ENCODE results near the gene STRIP1.

Gene STRIP1

DNA sequence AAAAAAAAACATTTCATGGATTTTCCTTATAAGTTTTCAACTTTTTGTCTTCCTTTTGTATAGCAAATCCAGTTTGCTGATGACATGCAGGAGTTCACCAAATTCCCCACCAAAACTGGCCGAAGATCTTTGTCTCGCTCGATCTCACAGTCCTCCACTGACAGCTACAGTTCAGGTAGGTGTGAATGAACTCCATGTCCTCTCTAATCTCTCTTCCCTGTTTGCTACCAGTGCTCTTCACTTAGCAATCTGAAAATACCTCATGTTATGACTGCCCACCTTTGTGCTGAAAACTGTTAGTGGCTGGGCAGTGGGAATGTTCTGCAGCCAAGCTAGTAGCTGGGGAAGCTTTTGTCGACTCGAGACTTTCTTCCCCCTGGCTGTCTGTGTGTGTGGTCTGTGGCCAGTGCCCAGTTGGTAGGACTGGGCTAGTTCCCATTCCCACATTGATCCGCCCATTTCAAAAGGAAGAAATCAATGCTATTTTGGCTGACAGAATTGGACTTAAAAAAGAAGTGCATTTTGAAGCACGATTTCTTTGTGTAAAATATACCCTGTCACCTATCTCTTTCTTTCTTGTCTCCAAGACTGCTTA is 25.4 kb upstream of the STRIP1 start:
- Histone ChIP-seq H3K23ac (ENCODE audit: low read length in 2 of 2) (no peak overlapping the region), H3K79me1 (replicated peaks; ENCODE audit: low read length, poor library complexity, severe bottlenecking) (peaks cover 17% of the 10 kb centered on the region), H3K4ac (ENCODE audit: low read depth in 1 of 2, low read length in 2 of 2) (no peak overlapping the region), H3K14ac (ENCODE audit: low read length in 2 of 2) (no peak overlapping the region), H2BK12ac (ENCODE audit: low read length in 2 of 2) (no peak overlapping the region), H3K36me3 (ENCODE audit: control insufficient read depth in 1 of 2, insufficient read depth in 2 of 2, low read depth in 1 of 2, low read length in 2 of 2) (peaks cover 17 to 50% of the 10 kb centered on the region in 2 experiments), H2BK5ac (ENCODE audit: low read depth, low read length, poor library complexity, severe bottlenecking) (no peak overlapping the region), H2AK5ac (ENCODE audit: low read length, severe bottlenecking) (no peak overlapping the region), H2BK120ac (ENCODE audit: low read depth, low read length) (no peak overlapping the region), H3K4me2 (ENCODE audit: low read length, poor library complexity, severe bottlenecking) (no peak overlapping the region), H2AFZ (ENCODE audit: low read depth, low read length) (no peak overlapping the region), H3K9ac (ENCODE audit: low read length) (no peak overlapping the region), H2BK15ac (ENCODE audit: low read depth, poor library complexity, severe bottlenecking) (no peak overlapping the region), H3K18ac (ENCODE audit: low read depth in 1 of 2, low read length in 2 of 2) (peak overlapping the region in 1 of 2 experiments; percentile 5), H3K4me3 (ENCODE audit: insufficient read depth in 1 of 2, low read depth in 1 of 2, low read length in 2 of 2) (no peak overlapping the region), H4K8ac (ENCODE audit: low read length) (no peak overlapping the region), H3K27ac (ENCODE audit: low read length, poor library complexity, severe bottlenecking) (no peak overlapping the region), H3K4me1 (ENCODE audit: control insufficient read depth, insufficient read depth, low read depth, low read length) (peaks cover 2% of the 10 kb centered on the region), H3K27me3 (ENCODE audit: control insufficient read depth in 1 of 2, insufficient read depth in 1 of 2, low read length in 2 of 2) (no peaks in the 10 kb centered on the region), H3K9me3 (ENCODE audit: control insufficient read depth, low read length) (no peaks in the 10 kb centered on the region), H4K91ac (ENCODE audit: low read length) (no peak overlapping the region)
- 97% methylated on average over 5 of the region's 7 CpGs for WGBS
- no peak for DNase-seq

DNA sequence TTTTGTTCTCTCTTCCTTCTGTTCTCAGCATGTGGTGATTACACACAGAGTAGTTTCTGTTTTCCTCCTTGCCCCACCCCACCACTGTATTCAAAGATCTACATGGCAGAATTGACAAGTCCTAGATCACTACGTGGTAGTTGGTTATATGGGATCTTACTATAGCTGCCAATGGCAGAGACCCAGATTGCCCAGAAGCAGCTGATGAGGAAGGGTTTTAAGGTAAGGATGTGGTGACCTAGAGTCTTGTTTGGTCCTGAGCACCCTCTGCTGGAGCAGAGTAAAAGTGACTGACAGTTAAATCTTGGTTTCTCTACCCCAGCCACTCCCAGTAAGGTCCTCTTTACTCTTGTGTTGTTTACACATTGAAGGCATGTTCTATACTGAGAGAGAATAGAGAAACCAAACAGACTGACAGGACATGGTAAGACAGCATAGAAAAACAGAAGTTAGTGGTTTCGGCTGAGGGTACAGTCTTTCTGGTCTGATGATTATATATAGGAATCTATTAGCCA is 22.8 kb upstream of the STRIP1 start:
- H3K4me1 ChIP-seq (ENCODE audit: control insufficient read depth, insufficient read depth, low read depth, low read length): peaks cover 2% of the 10 kb centered on the region
- no peak overlapping the region for H2BK12ac ChIP-seq (ENCODE audit: low read length in 2 of 2)
- H2AFZ ChIP-seq (ENCODE audit: low read depth, low read length): no peak overlapping the region
- no peak overlapping the region for H3K4me3 ChIP-seq (ENCODE audit: insufficient read depth in 1 of 2, low read depth in 1 of 2, low read length in 2 of 2)
- no peak overlapping the region for H4K91ac ChIP-seq (ENCODE audit: low read length)
- no peak overlapping the region for H2BK120ac ChIP-seq (ENCODE audit: low read depth, low read length)
- H3K4me2 ChIP-seq (ENCODE audit: low read length, poor library complexity, severe bottlenecking): no peak overlapping the region
- peaks cover 17% of the 10 kb centered on the region for H3K79me1 ChIP-seq (replicated peaks; ENCODE audit: low read length, poor library complexity, severe bottlenecking)
- no peak overlapping the region for H3K23ac ChIP-seq (ENCODE audit: low read length in 2 of 2)
- no peak overlapping the region for H3K14ac ChIP-seq (ENCODE audit: low read length in 2 of 2)
- H3K27ac ChIP-seq (ENCODE audit: low read length, poor library complexity, severe bottlenecking): no peak overlapping the region
- H3K18ac ChIP-seq (ENCODE audit: low read depth in 1 of 2, low read length in 2 of 2): no peak overlapping the region
- no peak overlapping the region for H2BK15ac ChIP-seq (ENCODE audit: low read depth, poor library complexity, severe bottlenecking)
- 60% methylated on average over 1 of the region's 2 CpGs for WGBS
- no peak overlapping the region for H3K4ac ChIP-seq (ENCODE audit: low read depth in 1 of 2, low read length in 2 of 2)
- H3K36me3 ChIP-seq (ENCODE audit: control insufficient read depth in 1 of 2, insufficient read depth in 2 of 2, low read depth in 1 of 2, low read length in 2 of 2): peaks cover 24 to 76% of the 10 kb centered on the region in 2 experiments
- H3K9me3 ChIP-seq (ENCODE audit: control insufficient read depth, low read length): no peaks in the 10 kb centered on the region
- H4K8ac ChIP-seq (ENCODE audit: low read length): no peak overlapping the region
- peak overlapping the region; percentile 25 for H3K9ac ChIP-seq (ENCODE audit: low read length)
- no peak overlapping the region for H2AK5ac ChIP-seq (ENCODE audit: low read length, severe bottlenecking)
- H3K27me3 ChIP-seq (ENCODE audit: control insufficient read depth in 1 of 2, insufficient read depth in 1 of 2, low read length in 2 of 2): no peaks in the 10 kb centered on the region
- peak; percentile 77 for DNase-seq
- no peak overlapping the region for H2BK5ac ChIP-seq (ENCODE audit: low read depth, low read length, poor library complexity, severe bottlenecking)

DNA sequence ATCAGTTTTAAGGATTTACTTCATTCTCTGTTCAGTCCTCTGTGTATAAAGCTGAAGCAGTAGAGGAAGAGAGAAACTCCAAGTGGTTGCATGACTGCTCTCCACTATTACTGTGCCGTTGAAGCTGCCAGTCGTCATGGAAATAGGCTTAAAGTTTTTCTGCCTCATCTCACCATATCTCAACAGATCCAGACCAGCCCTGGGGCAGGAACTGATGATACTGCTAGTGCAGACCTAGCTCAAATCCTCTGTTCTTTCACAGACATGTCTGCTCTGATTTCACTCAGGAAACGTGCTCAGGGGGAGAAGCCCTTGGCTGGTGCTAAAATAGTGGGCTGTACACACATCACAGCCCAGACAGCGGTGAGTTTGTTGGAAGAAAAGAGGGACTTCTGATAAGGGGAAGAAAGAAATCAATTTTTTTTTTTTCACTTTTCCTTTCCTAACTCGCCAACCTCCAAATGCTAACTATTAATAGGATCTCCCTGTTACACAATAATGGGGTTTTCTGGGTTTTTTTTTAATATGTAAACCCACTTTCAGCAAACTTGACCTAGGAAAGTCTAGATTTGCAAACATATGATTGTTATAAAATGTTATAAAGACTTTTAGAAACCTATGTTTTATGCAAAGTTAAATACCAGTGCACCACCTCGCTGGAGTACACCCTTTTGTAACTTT is 22.2 kb upstream of the STRIP1 start:
- no peak overlapping the region for H3K4ac ChIP-seq (ENCODE audit: low read depth in 1 of 2, low read length in 2 of 2)
- H2BK120ac ChIP-seq (ENCODE audit: low read depth, low read length): no peak overlapping the region
- no peaks in the 10 kb centered on the region for H3K4me1 ChIP-seq (ENCODE audit: control insufficient read depth, insufficient read depth, low read depth, low read length)
- H3K4me3 ChIP-seq (ENCODE audit: insufficient read depth in 1 of 2, low read depth in 1 of 2, low read length in 2 of 2): no peak overlapping the region
- H4K8ac ChIP-seq (ENCODE audit: low read length): no peak overlapping the region
- H3K4me2 ChIP-seq (ENCODE audit: low read length, poor library complexity, severe bottlenecking): no peak overlapping the region
- no peak overlapping the region for H3K23ac ChIP-seq (ENCODE audit: low read length in 2 of 2)
- H4K91ac ChIP-seq (ENCODE audit: low read length): no peak overlapping the region
- H2BK12ac ChIP-seq (ENCODE audit: low read length in 2 of 2): no peak overlapping the region
- peak overlapping the region; percentile 25 for H3K9ac ChIP-seq (ENCODE audit: low read length)
- no peak overlapping the region for H2BK15ac ChIP-seq (ENCODE audit: low read depth, poor library complexity, severe bottlenecking)
- no peak overlapping the region for H3K18ac ChIP-seq (ENCODE audit: low read depth in 1 of 2, low read length in 2 of 2)
- H3K36me3 ChIP-seq (ENCODE audit: control insufficient read depth in 1 of 2, insufficient read depth in 2 of 2, low read depth in 1 of 2, low read length in 2 of 2): peaks cover 27 to 82% of the 10 kb centered on the region in 2 experiments
- no peak for DNase-seq
- H3K9me3 ChIP-seq (ENCODE audit: control insufficient read depth, low read length): no peaks in the 10 kb centered on the region
- no peak overlapping the region for H2AFZ ChIP-seq (ENCODE audit: low read depth, low read length)
- peaks cover 14% of the 10 kb centered on the region for H3K79me1 ChIP-seq (replicated peaks; ENCODE audit: low read length, poor library complexity, severe bottlenecking)
- 97% methylated on average over 3 of the region's 6 CpGs for WGBS
- H3K27ac ChIP-seq (ENCODE audit: low read length, poor library complexity, severe bottlenecking): no peak overlapping the region
- no peak overlapping the region for H2AK5ac ChIP-seq (ENCODE audit: low read length, severe bottlenecking)
- H3K27me3 ChIP-seq (ENCODE audit: control insufficient read depth in 1 of 2, insufficient read depth in 1 of 2, low read length in 2 of 2): no peaks in the 10 kb centered on the region
- H3K14ac ChIP-seq (ENCODE audit: low read length in 2 of 2): no peak overlapping the region
- H2BK5ac ChIP-seq (ENCODE audit: low read depth, low read length, poor library complexity, severe bottlenecking): no peak overlapping the region

DNA sequence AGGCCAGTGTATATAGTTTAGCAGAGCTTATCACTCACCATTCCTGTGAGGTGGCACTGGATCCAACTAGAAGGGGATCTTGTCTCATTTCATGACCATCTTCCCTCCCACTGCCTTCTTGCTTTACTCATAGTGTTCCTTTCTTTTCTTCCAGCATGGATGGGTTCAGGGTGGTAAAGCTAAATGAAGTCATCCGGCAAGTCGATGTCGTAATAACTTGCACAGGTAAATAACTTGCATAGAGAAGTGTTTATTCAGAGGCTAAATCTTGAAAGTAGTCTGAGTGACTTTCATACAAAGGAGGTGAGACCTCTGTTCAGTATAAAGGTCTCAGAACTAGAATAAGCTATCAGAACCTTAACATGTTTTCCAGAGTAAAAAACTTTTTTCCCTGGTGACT is 16.6 kb upstream of the STRIP1 start:
- Histone ChIP-seq H3K4me1 (ENCODE audit: control insufficient read depth, insufficient read depth, low read depth, low read length) (peaks cover 2% of the 10 kb centered on the region), H2BK5ac (ENCODE audit: low read depth, low read length, poor library complexity, severe bottlenecking) (no peak overlapping the region), H2BK15ac (ENCODE audit: low read depth, poor library complexity, severe bottlenecking) (no peak overlapping the region), H3K9me3 (ENCODE audit: control insufficient read depth, low read length) (no peaks in the 10 kb centered on the region), H3K27me3 (ENCODE audit: control insufficient read depth in 1 of 2, insufficient read depth in 1 of 2, low read length in 2 of 2) (no peaks in the 10 kb centered on the region), H3K36me3 (ENCODE audit: control insufficient read depth in 1 of 2, insufficient read depth in 2 of 2, low read depth in 1 of 2, low read length in 2 of 2) (peaks cover 34 to 95% of the 10 kb centered on the region in 2 experiments), H4K91ac (ENCODE audit: low read length) (no peak overlapping the region), H2AK5ac (ENCODE audit: low read length, severe bottlenecking) (no peak overlapping the region), H3K27ac (ENCODE audit: low read length, poor library complexity, severe bottlenecking) (no peak overlapping the region), H2BK12ac (ENCODE audit: low read length in 2 of 2) (no peak overlapping the region), H3K14ac (ENCODE audit: low read length in 2 of 2) (no peak overlapping the region), H3K4me3 (ENCODE audit: insufficient read depth in 1 of 2, low read depth in 1 of 2, low read length in 2 of 2) (no peak overlapping the region), H3K4me2 (ENCODE audit: low read length, poor library complexity, severe bottlenecking) (no peak overlapping the region), H3K23ac (ENCODE audit: low read length in 2 of 2) (no peak overlapping the region), H2BK120ac (ENCODE audit: low read depth, low read length) (no peak overlapping the region), H3K79me1 (replicated peaks; ENCODE audit: low read length, poor library complexity, severe bottlenecking) (peaks cover 6% of the 10 kb centered on the region), H2AFZ (ENCODE audit: low read depth, low read length) (no peak overlapping the region), H3K4ac (ENCODE audit: low read depth in 1 of 2, low read length in 2 of 2) (no peak overlapping the region), H3K18ac (ENCODE audit: low read depth in 1 of 2, low read length in 2 of 2) (no peak overlapping the region), H4K8ac (ENCODE audit: low read length) (no peak overlapping the region), H3K9ac (ENCODE audit: low read length) (no peak overlapping the region)
- 100% methylated on average over 3 of the region's 3 CpGs for WGBS
- DNase-seq: no peak

Data from mesenchymal stem cell (in vitro differentiated cells and primary cell).